ACHN (cell line): ENCODE results near the gene SLC12A5.

ENCODE experiments used
- DNase-seq: peaks from one replicate; pipeline ENCODE4 v3.0.0-alpha.2; 2015
- in situ Hi-C: cut with HindIII; loops from 2 replicates; pipeline ENCODE4 v1.10.0; 2017; ENCODE audit warnings: low sequenced_read_pairs, low pct_ligation_motif_present, low pct_unique_long_range_greater_than_20kb

The SLC12A5 gene

GRCh38 chr20:46021361-46022359 lies 7.4 kb upstream of the SLC12A5 start:
- DNase-seq, result peak; percentile 67
- in situ Hi-C loops, result no loop called here

DNA sequence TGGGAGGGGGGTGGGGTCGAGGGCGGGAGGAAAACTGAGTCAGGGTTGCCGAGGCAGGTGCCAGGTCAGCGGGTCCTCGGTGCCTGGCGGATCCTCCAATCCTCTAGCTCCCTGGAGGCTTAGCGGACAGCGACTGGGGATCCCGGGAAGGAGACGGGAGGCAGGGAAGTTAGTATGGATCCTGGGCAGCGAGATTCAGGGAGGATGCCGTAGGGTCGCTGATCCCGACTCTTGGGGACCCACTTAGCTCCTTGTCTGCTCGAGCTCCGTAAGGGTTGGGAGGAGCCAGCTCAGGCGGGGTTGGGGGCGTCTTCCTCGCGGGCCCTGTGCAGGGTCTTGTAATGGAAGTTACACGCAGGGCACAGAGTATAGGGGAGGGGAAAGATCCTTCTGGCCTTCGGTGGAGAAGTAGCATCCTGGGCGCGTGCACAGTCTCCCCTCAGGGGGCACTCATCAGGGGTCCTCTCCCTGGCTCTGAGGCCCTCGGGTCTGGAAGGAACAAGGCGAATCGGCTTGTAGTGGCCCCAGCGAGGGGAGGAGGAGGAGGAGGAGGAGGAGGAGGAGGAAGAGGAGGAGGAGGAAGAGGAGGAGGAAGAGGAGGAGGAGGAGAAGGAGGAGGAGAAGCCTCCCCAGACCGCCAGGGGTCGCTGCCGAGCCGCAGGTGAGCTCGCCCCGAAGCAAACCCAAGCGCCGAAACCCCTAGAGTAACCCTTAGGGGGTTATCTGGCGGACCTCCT lies 6.4 kb upstream of the SLC12A5 start:
- DNase-seq, result peak; percentile 49
- in situ Hi-C loops, result no loop called here

- in situ Hi-C loops, result no loop called here
- no peak for DNase-seq
Observed at GRCh38 chr20:46023148-46023484, 5.9 kb upstream of the SLC12A5 start.

- in situ Hi-C loops, result no loop called here
- DNase-seq, result no peak
Observed at GRCh38 chr20:46023999-46024398, 5.0 kb upstream of the SLC12A5 start.

GRCh38 chr20:46025376-46025783 lies 3.6 kb upstream of the SLC12A5 start:
- no peak for DNase-seq
- in situ Hi-C loops, result no loop called here

DNA sequence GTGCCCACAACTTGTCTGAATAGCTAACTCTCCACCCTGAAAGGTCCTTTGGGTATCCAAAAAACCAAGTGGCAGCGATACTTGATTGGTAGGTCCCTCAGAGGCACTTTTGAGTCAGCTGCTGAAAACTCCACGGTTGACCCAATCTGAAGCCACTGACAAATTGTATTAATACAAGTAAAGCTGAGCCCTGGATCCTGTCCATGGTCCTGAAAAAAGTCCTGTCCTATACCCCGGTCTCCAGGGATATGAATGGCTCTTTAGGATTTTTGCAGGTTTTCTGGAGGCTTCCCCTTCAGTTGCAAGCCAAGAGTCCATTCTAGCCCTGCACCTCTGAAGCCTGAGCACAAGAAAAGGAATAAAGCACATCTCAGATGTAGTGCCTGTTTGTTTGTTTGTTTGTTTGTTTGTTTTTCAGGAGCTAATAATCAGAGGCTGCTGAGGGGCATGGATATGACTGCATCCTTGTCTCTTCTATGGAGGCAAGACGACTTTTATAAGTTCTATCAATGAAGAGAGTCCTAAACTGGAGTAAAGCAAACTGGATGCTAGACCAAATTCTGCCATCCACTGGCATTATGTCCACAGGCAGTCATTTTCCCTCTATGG lies 1.7 kb upstream of the SLC12A5 start:
- in situ Hi-C loops, result no loop called here
- DNase-seq, result peak; percentile 65

DNA sequence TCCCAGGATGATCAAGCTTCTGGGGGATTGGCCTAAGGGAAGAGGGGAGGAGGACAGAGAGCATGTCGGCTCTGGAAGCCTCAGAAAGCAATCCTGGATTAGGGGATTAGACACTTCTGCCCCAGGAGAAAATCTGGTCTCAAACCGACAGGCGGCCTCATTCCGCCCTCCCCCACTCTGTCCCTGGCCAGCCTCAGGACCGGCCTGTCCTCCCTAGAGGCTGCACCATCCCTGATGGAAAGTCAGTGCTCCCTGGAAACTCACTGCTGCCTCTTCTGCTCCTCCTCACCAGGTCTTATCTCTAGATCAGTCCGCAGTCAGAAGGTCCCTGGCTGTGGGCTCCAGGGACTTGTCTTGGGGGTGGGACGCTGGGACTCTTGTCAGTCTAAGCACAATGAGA lies 905 bp upstream of the SLC12A5 start:
- no peak for DNase-seq
- in situ Hi-C loops, result no loop called here

DNA sequence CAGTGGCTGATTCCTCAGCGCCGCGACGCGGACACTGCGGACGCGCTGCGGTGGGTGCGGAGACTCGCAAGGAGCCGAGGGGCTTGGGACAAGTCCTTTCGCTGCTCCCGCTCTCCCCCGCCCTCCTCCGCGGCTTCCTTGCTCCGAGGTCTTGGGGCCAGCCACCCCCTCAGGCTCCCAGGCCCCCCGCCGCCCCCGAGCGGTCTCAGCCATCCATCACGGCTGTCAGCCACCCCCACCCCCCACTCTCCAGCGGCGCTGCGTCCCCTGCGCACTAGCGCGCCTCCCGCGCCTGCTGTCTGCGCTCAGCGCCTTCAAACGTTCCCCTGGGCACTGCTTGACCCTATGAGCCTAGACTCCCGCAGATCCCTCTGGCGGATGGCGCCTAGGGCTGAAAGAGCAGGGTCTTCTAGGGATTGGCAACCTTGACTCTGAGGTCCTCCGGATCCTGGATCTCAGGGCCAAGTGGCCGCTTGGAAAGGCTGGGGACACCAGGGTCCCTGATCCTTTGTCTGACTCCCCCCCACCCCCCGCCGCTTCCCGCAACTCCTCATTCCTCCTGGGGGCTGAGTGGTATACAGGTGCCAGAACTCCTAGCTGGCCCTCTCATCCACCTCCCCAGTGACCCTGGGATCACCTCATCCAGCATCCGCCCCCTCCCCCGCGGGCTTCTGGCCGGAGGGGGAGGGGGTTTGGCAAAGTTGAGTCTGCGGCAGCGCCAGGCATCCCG lies 1.4 kb downstream of the SLC12A5 start:
- in situ Hi-C loops, result no loop called here

GRCh38 chr20:46031014-46031569 lies 2.1 kb downstream of the SLC12A5 start:
- in situ Hi-C loops, result no loop called here
- DNase-seq, result no peak

More for the DNA sequence above, 1.4 kb downstream of the SLC12A5 start:
- DNase-seq, result no peak

- peak; percentile 8 for DNase-seq
- in situ Hi-C loops, result no loop called here
Observed at GRCh38 chr20:46031701-46032254, 2.8 kb downstream of the SLC12A5 start.

DNA sequence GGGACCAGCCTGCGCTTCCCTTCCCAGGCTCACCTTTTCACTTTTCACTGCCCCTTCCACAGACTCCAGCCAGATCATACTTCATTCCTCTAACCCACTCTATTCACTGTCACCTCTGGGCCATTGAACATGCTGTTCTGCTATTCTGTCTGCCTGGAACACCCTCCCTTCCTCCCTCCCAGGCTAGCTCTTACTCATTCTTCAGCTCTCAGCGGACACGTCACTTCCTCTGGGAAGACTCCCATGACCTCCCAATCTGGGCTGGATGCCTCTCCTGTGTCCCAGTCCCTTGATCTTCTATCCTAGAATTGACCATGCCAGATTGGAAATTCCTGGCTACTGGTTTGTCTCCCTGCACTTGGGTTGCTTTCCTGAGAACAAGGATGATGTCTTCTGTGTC lies 5.0 kb downstream of the SLC12A5 start:
- in situ Hi-C loops, result no loop called here
- DNase-seq, result no peak

- in situ Hi-C loops, result no loop called here
- DNase-seq, result no peak
Observed at GRCh38 chr20:46035253-46035652, 6.2 kb downstream of the SLC12A5 start.

- in situ Hi-C loops, result no loop called here
- DNase-seq, result no peak
Observed at GRCh38 chr20:46035713-46036112, 6.7 kb downstream of the SLC12A5 start.

GRCh38 chr20:46036370-46036769 lies 7.4 kb downstream of the SLC12A5 start:
- in situ Hi-C loops, result no loop called here
- no peak for DNase-seq

GRCh38 chr20:46037036-46037435 lies 8.0 kb downstream of the SLC12A5 start:
- in situ Hi-C loops, result no loop called here
- no peak for DNase-seq

DNA sequence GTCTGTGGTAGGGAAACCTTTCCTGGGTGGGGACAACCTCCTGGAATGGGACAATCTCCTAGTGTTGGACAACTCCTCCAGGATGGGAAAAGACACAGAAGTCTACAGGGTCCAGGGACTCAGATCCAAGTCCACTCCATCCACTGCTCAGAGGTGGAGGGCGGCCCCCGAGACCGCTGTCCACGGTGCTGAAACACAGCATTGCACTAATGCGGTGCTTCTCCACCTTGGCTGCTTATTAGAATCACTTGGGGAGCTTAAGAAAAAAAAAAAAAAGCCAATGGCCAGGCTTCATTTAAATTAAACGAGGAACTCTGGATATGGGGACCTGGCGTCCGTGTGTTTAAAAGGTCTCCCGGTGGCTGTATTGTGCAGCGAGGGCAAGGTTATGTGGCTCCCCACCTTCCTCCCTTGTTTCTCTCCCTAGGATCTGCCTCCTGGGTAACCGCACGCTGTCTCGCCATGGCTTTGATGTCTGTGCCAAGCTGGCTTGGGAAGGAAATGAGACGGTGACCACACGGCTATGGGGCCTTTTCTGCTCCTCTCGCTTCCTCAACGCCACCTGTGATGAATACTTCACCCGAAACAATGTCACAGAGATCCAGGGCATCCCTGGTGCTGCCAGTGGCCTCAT lies 12.0 kb downstream of the SLC12A5 start:
- DNase-seq, result peak; percentile 56
- in situ Hi-C loops, result no loop called here

DNA sequence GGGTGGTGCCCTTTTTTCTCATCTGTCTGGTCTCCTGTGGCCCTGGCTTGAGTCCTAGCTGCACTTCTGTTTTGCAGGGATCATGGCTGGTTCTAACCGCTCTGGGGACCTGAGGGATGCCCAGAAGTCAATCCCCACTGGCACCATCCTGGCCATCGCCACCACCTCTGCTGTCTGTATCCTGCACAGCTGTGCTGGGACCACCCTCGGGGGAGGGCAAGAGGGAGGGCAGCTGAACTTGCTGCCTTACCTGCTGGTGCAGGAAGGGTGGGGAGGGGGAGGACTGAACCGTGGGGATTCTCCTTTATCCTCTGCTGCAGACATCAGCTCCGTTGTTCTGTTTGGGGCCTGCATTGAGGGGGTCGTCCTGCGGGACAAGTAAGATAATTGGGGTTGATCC lies 14.5 kb downstream of the SLC12A5 start:
- in situ Hi-C loops, result no loop called here
- no peak for DNase-seq

DNA sequence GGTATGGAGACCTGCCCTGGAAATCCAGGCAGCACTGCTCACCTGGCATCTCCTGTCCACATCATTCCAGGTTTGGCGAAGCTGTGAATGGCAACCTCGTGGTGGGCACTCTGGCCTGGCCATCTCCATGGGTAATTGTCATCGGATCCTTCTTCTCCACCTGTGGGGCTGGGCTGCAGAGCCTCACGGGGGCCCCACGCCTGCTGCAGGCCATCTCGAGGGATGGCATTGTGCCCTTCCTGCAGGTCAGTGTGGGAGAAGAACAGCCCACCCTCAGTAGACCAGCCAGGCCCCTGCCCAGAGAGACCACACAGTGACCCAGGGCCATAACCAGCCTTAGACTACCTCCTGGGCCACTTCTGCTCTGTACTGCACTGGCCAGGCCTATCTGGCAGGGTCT lies 15.9 kb downstream of the SLC12A5 start:
- DNase-seq, result no peak
- in situ Hi-C loops, result no loop called here
